Nephron progenitor cell (in vitro differentiated cells): ENCODE measurements around the gene PDZD2.

ENCODE experiments used
- DNase-seq: peaks from one replicate; pipeline ENCODE4 v3.0.0; 2021
- H3K27ac Mint-ChIP-seq: 2 replicates; pipeline ENCODE4 v1.8.0; 2021; ENCODE audit warnings: mild to moderate bottlenecking, moderate library complexity, mixed read lengths
- H3K27me3 Mint-ChIP-seq: 2 replicates; pipeline ENCODE4 v1.8.0; 2021; ENCODE audit warnings: mild to moderate bottlenecking, low read depth, mixed read lengths; ENCODE audit not compliant: poor library complexity
- H3K36me3 Mint-ChIP-seq: 2 replicates; pipeline ENCODE4 v1.8.0; 2021; ENCODE audit warnings: low read depth, mixed read lengths
- H3K4me1 Mint-ChIP-seq: 2 replicates; pipeline ENCODE4 v1.8.0; 2021; ENCODE audit warnings: mixed read lengths
- H3K4me3 Mint-ChIP-seq: 2 replicates; pipeline ENCODE4 v1.8.0; 2021; ENCODE audit warnings: mild to moderate bottlenecking, moderate library complexity, mixed read lengths
- H3K9me3 Mint-ChIP-seq: 2 replicates; pipeline ENCODE4 v1.8.0; 2021; ENCODE audit warnings: mild to moderate bottlenecking, moderate library complexity, mixed read lengths
- CTCF ChIP-seq: fragments of 200-600 bp; sonication (generic); IDR thresholded peaks from 2 replicates; pipeline ENCODE4 v1.5.0; 2021; ENCODE audit warnings: antibody characterized with exemption

The PDZD2 gene

GRCh38 chr5:31738199-31738598, 99.3 kb downstream of the PDZD2 start:
- no peak for TF ChIP-seq CTCF
- H3K36me3 Mint-ChIP-seq: peaks cover 6% of the 10 kb centered on the region
- H3K4me3 Mint-ChIP-seq: no peak overlapping the region
- H3K27me3 Mint-ChIP-seq: peaks cover 12% of the 10 kb centered on the region
- H3K4me1 Mint-ChIP-seq: peaks cover 7% of the 10 kb centered on the region
- peaks cover 32% of the 10 kb centered on the region for H3K9me3 Mint-ChIP-seq
- no peak for DNase-seq
- H3K27ac Mint-ChIP-seq: no peak overlapping the region

DNA sequence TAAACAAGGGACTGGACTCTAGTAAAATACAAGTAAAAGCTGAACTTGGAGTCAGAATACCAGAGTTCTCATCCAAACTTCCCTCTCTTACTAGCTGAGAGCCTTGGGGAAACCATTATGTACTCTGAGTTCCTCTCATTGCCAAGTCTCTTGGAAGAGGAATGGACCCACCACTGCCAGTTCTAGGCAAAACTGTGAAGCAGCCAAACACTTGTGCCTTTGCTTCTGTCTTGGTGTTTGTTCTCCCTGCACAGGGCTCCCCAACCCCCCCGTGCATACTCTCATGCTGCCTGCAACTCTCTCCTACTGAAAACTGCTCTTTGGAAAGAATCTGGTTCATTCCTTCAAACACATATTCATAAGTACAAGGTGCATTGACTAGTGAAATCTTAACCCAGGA, 102.6 kb downstream of the PDZD2 start:
- H3K27ac Mint-ChIP-seq: peak overlapping the region; percentile 40
- peaks cover 8% of the 10 kb centered on the region for H3K27me3 Mint-ChIP-seq
- H3K4me3 Mint-ChIP-seq: no peak overlapping the region
- peaks cover 32% of the 10 kb centered on the region for H3K9me3 Mint-ChIP-seq
- H3K36me3 Mint-ChIP-seq: peaks cover 10% of the 10 kb centered on the region
- peaks cover 11% of the 10 kb centered on the region for H3K4me1 Mint-ChIP-seq
- no peak for DNase-seq
- TF ChIP-seq CTCF: no peak

DNA sequence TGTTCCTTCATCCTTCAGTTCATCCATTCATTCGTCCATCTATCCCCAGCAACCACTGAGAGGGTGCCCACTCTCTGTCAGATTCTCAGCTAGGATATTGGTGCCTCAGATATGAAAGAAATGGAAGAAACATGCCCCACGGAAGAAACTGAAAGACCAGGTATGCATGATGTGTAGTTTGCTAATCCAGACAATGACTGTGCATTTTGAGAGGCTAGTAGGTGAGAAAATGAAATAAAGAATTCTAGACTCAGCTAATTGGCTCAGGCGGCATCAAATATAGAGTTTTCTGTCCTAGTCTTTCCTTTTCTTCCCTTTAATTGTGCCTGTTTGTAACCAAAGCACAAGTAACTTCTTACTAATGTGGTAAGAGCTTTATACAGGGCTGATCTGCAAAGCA, 104.7 kb downstream of the PDZD2 start:
- Mint-ChIP-seq H3K9me3 (peaks cover 21% of the 10 kb centered on the region), H3K4me3 (no peak overlapping the region), H3K27ac (no peak overlapping the region), H3K27me3 (peaks cover 8% of the 10 kb centered on the region), H3K36me3 (peaks cover 10% of the 10 kb centered on the region), H3K4me1 (peaks cover 16% of the 10 kb centered on the region)
- DNase-seq: no peak
- TF ChIP-seq CTCF: no peak

GRCh38 chr5:31748458-31749172, 109.7 kb downstream of the PDZD2 start:
- Mint-ChIP-seq H3K9me3 (no peaks in the 10 kb centered on the region), H3K4me3 (no peak overlapping the region), H3K27me3 (peaks cover 7% of the 10 kb centered on the region), H3K4me1 (peaks cover 55% of the 10 kb centered on the region), H3K36me3 (peaks cover 5% of the 10 kb centered on the region), H3K27ac (peak overlapping the region; percentile 33)
- no peak for DNase-seq
- TF ChIP-seq CTCF: no peak

- no peak for DNase-seq
- Mint-ChIP-seq H3K4me3 (no peak overlapping the region), H3K36me3 (peaks cover 5% of the 10 kb centered on the region), H3K27me3 (peaks cover 13% of the 10 kb centered on the region), H3K27ac (peak overlapping the region; percentile 66), H3K4me1 (peaks cover 69% of the 10 kb centered on the region), H3K9me3 (no peaks in the 10 kb centered on the region)
- no peak for TF ChIP-seq CTCF
Observed at GRCh38 chr5:31750215-31750614, 111.3 kb downstream of the PDZD2 start.

- Mint-ChIP-seq H3K9me3 (no peaks in the 10 kb centered on the region), H3K27ac (no peak overlapping the region), H3K36me3 (no peaks in the 10 kb centered on the region), H3K27me3 (peaks cover 17% of the 10 kb centered on the region), H3K4me1 (peaks cover 72% of the 10 kb centered on the region), H3K4me3 (no peak overlapping the region)
- no peak for TF ChIP-seq CTCF
- DNase-seq: no peak
Observed at GRCh38 chr5:31751610-31752009, 112.7 kb downstream of the PDZD2 start.
